GM12872 (cell line): ENCODE results near the gene DOCK4.

ENCODE experiments used
- TF ChIP-seq, protein P1 (sequence below): IDR thresholded peaks from 3 replicates; pipeline ENCODE4 v1.5.1; 2011; ENCODE audit warnings: low read depth, mild to moderate bottlenecking, low read length, moderate library complexity; ENCODE audit not compliant: insufficient read depth

Gene DOCK4

DNA sequence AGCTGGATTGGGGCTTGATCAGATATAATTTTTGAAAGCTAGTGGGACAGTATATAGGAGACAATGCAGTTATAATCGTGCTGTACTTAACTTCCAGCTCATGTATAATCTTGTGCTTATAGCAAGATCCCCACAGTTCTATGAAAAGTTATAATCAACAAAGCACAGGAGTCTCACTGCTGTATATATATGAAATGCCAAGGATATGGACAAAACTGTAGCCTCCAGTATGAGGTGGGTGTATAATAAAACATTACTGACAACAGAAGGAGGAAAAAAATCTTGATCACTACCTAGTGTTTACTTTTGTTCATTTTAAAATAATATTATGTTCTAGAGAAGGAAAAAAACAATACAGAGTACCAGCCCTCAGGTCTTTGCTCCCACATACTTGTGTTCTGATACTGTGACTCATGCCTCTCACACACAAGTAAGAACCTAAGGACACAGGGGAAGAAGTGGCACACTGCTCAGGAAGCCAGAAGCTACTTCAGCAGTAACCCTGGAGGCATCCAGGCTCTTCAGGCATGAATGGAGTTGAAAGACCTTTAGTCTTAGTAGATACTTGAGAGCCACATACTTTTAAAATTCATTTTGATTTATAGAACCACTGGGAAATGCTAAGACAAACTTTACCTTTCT, 378.2 kb downstream of the DOCK4 start:
- TF ChIP-seq, protein P1, sequence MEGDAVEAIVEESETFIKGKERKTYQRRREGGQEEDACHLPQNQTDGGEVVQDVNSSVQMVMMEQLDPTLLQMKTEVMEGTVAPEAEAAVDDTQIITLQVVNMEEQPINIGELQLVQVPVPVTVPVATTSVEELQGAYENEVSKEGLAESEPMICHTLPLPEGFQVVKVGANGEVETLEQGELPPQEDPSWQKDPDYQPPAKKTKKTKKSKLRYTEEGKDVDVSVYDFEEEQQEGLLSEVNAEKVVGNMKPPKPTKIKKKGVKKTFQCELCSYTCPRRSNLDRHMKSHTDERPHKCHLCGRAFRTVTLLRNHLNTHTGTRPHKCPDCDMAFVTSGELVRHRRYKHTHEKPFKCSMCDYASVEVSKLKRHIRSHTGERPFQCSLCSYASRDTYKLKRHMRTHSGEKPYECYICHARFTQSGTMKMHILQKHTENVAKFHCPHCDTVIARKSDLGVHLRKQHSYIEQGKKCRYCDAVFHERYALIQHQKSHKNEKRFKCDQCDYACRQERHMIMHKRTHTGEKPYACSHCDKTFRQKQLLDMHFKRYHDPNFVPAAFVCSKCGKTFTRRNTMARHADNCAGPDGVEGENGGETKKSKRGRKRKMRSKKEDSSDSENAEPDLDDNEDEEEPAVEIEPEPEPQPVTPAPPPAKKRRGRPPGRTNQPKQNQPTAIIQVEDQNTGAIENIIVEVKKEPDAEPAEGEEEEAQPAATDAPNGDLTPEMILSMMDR, result no peak

DNA sequence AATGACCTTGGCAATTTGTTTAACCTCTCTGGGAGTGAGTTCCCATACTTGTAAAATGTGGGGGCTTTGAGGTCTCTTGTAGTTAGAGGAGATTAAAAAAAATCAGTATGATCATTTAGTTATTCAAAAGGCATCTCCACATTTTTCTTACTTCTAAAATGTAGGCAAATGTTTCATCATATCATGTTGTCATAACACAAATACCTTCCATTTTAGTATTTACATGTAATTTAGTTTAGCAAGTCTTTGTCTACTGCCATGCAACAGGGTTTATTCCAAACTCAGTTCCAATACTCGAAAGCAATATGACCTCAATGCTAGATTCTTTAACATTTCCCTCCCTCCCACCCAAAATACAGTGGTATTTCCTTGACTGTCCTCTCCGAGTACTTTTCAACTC, 381.2 kb downstream of the DOCK4 start:
- TF ChIP-seq, protein P1, result no peak

DNA sequence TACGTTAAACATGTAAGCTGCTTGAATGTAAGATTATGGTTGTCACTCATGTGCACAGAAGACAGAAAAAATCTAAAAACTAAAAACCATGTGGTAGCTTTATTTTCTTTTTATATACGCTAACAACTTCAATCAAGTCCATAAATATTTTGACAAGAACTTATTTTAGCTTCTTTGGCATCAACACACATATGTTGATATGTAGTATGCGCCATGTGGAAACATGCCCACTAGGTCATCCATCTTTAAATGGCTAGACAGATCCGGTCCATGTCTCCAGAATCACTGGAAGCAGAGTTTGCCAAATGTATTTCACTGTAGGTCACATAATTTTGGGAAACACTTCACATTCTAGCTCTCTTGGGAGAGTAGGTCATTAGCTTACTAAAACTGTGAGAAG, 382.4 kb downstream of the DOCK4 start:
- TF ChIP-seq, protein P1, result no peak

DNA sequence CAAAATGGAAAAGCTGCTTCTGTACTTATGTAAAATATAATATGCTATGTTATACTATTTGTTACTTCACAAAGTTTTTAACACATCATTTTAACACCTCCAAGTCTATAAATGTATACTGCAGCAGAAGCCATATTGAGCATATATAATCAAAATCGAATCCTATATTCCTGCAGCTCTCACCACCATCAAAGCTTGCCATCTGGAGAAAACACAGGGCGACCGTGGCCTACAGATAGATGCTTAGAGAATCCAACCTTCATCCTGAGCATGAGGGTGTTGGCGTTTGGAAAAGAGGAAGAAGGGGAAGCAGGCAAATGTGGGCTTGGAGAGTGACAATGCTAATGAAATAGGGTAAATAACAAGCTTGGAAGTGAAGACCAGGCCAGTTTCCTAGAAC, 385.2 kb downstream of the DOCK4 start:
- TF ChIP-seq, protein P1, result no peak

DNA sequence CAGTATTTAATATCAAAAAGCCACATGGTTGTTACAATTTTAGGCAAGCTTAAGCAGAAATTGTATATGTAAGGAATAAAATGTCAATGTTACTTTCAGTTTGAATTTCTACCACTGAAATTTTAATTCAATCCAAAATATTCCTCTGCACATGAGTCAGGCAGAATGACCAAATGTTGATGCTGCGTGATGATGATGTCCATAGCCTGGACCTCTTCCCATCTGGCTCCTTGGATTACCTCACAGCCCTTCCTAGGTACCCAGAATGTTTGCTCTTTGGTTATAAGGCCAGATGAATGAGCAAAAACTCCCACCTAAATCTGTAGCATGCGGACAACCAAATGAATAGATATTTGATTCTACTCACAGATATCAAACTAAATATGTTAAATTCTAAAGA, 385.6 kb downstream of the DOCK4 start:
- TF ChIP-seq, protein P1, result no peak

DNA sequence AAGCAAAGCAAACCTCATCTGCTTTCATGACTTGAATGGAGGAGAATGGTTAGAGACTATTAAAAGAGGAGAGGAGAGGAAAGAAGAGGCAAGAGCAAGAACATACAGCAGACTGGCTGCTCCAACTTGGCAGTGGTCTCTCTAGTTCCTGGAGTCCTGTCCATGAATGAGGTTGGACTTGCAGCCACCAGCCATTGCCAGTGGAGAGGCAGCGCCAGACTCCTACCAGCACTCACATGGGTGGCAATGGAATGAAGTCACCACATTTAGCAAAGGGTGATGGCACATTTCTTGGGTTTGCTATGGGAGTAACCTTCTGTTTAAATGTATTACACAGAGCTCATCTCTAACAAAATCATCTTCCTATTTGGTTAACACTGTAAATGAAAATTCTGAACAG, 386.1 kb downstream of the DOCK4 start:
- TF ChIP-seq, protein P1, result no peak

DNA sequence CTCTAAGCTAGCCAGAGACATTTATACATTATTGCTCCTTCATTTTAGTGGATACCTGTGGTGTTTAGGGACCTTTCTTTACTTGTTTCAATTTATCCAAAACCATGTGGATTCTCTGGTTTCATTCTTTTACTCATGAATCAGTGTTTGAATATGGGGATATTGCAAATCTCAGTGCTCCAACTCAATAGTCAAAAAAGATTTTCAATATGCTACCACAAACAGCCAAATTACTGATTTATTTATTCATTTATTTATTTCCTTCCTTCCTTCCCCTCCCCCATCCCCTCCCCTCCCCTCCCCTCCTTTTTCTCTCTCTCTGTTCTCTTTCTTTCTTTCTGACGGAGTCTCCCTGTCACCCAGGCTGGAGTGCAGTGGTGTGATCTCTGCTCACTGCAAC, 390.8 kb downstream of the DOCK4 start:
- TF ChIP-seq, protein P1, result no peak
